Measurements from ENCODE around the gene A2ML1.

GRCh38 chr12:8913702-8914032 lies 91.2 kb downstream of the A2ML1 start:
- no peak for TF ChIP-seq CTCF (IDR thresholded peaks at IDR 0.05)
- no peak for TF ChIP-seq POLR2A (IDR thresholded peaks at IDR 0.05)

Measured in body of pancreas (tissue), 4 donors.